ENCODE data around the gene CEP131.

CEP131 gene

GRCh38 chr17:81251094-81251708, 28.4 kb upstream of the CEP131 start:
- DNase-seq: peak; percentile 58 to 82

GRCh38 chr17:81250286-81251093, 27.7 kb upstream of the CEP131 start:
- DNase-seq: no peak

GRCh38 chr17:81249223-81250040, 26.7 kb upstream of the CEP131 start:
- DNase-seq: no peak

DNA sequence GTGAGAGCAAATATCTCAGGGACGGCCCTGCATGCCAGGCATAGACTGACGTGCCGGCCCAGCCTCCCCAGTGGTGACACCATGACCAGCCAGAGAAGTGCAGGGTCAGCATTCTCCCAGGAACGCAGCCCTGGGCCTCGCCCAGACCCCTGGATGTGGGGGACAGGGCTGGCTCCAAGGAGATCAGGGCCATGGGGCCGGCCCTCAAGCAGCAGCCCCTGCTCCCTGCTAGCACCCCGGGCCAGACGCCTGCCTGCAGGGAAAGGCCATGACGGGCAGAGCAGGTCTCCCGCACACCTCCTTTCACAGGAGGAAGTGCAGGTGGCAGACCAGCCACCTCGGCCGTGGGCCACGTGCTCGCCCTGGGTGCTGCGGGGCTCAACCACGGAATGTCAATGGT, 25.9 kb upstream of the CEP131 start:
- DNase-seq: no peak

GRCh38 chr17:81247339-81247990, 24.7 kb upstream of the CEP131 start:
- DNase-seq: no peak

- DNase-seq: no peak
Measured at GRCh38 chr17:81246679-81247338, 24.0 kb upstream of the CEP131 start.

DNA sequence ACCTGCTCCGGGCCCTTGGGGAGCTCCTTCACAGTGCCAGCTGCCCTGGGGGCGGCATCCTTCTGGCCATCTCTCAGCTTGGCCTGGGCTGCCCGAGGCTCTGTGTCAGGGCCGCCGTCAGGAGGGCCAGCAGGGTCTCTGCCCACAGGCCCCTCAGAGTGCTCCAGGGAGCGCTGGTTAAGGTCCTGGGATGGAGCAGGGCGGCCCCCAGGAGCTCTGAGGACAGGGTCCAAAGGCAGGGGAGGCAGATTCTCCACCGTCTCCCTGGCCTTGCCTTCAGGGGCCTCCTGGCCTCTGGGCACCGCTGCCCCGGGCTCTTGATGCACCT, 23.5 kb upstream of the CEP131 start:
- no peak for DNase-seq

- DNase-seq: no peak
Measured at GRCh38 chr17:81245665-81246342, 23.0 kb upstream of the CEP131 start.

GRCh38 chr17:81245024-81245664, 22.4 kb upstream of the CEP131 start:
- peak in 1 of 2 experiments; percentile 38 for DNase-seq

- peak in 1 of 2 experiments; percentile 55 for DNase-seq
Measured at GRCh38 chr17:81244358-81245023, 21.7 kb upstream of the CEP131 start.

GRCh38 chr17:81243333-81243664, 20.5 kb upstream of the CEP131 start:
- no peak for DNase-seq

DNA sequence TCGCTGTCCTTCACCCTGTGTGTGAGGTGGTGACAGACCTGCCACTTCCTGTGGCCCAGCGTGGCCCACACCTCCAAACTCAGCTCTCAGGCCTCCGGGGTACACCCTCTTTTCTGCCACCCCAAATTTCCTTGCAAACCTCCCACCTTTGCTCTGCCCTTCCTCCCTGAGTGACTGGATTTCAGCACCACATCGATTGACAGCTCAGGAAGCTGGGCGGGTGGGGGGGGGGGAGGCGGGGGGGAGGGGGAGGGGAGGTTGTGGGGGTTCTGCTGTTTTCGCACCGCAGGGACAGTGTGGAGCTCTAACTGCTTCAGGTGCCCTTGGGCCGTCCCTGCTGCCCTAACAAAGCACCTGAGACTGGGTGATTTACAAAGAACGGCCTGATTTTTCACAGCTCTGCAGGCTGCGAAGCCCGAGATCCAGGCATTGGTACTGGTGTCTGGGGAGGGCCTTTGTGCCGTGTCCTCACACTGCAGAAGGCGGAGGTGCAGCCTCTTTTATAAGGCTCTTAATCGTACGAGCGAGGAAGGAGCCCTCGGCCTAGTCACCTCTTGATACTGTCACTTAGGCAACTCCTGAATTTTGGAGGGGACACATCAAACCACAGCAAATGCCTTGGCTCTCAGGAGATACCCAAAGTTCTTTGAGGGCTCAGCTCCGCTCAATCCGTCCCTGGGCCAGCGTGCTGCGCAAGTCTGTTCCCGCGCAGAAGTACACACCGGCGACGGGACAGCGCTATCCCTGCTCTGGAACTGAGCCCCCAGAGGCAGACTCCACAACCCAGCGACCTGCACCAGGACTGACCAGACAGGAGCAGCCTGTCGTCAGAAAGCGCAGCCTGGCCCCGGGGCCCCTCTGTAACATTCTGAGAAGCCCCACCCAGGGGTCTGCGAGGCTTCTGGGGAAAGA, 19.9 kb upstream of the CEP131 start:
- no peak for DNase-seq

DNA sequence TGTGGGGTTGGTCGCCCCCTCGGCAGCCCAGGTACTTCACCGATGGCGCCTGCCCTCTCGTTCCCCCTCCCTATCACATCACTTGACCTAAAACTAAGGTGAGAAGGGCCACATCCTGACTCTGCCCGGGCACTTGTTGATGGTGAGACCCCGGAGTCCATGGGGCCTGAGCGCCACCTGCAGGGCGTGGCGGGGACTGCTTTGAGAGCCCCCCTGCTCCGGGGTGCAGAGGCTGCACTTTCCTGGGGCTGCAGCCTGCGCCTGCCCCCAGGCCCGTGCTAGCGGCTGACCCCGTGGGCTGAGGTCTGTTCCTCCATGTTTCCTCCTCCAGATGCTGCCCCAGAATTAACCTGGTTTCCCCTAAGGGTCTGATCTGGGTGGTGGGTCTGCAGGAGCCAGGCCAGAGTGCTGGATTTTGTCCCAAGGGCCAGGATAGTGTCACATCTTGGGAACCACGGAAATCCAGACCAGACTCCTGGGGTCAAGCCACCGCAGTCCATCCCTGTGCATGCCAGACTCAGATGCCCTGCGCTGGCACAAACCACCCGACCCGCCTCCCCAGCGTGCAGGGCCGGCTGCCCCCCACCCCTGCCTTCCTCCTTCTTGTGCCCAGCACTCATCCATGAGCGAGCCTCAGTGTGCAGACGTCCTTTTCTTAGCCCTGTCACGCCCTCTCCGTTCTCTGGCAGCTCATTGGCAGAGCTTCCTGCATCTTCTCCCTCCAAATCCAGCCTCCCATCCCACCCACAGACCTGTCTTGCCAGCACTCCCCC, 19.1 kb upstream of the CEP131 start:
- DNase-seq: peak in 1 of 2 experiments; percentile 67

DNA sequence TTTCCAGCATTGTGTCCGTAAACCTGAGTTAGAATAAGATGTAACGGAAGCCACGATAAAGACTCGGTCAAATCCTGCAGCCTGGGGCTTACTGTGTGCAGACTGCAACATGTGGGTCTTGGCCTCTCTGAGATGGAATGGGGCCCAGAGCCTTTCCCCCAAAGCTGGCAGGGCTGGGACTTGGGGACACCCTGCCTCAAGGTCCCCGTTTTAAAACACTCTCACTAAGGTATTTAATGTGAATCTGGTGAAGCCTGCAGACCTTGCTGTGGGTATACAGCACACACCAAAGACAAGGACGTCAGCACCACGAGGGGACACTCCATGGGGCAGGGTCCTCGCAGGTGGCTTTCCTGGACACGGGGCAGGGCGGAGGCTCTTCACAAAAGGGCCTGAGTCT, 18.4 kb upstream of the CEP131 start:
- no peak for DNase-seq

DNA sequence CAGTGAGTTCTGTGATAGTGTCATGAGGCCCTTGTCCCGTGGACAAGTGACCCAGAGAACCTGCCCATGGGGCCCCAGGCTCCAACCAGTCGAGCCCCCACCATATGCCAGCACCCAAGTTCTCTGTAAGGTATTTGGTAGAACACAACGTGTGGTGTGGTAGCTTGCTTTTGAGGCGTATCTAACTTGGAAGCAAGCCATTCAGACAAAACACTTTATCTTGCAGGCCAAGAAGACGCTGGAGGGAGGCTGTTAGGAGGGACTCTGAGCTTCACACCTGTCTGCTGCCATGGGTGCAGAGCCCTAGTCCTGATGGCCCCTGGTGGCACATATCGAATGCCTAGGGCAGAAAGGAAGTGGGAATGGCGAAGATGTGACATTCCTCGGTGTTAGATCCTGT, 18.0 kb upstream of the CEP131 start:
- no peak for DNase-seq

DNA sequence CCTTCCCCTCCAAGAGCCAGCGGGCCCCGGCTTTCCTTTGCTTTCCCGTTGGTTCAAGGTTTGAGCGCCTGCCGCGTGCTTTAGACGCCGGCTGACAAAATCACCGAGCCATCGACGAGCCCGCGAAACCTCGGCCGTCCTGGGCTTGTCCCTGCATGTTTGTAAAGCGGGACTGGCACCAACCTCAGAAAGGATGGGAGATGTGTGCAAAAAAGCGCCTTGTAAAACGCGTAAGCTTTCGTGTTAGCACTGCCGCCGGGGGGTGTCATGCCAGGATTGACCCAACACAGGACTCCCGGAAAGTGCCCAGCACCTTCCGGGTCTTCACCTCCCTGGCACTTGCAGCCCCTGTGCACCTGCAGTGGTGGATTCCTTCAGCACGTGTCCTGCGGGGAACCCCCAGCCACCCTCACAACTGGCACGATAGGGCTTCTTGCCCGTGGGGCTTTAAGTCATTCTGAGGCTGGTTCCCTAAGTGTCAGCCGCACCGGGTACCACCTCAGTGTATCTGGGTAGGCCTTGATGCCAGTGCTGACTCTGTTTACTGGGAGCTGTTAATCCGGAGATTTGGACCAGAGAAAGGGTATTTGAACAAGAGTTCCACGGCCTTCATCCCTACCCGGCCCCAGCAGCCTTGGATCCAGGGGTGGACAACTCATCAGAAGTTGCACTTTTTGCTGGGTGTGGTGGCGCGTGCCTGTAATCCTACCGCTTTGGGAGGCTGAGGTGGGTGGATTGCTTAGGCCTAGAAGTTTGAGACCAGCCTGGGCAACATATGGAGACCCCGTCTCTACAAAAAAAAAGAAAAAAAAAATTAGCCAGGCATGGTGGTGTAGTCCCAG, 17.2 kb upstream of the CEP131 start:
- no peak for DNase-seq

- DNase-seq: peak; percentile 99
Measured at GRCh38 chr17:81238815-81239713, 16.3 kb upstream of the CEP131 start, which contains the start of the genes NDUFAF8 and TEPSIN. TSS of gene NDUFAF8 (plus strand) at chr17:81239318. CDS start at chr17:81239364, 46 bp downstream. TSS of gene TEPSIN (minus strand) at chr17:81239055. CDS start at chr17:81239033, 22 bp downstream.
